GM12878 (cell line): Measurements from ENCODE around the gene DNAJC16. TPM values are rescaled to one million over a fixed set of nuclear protein-coding genes. Genes with fewer than 3 reads are reported as not detected.

Experiments
- ATAC-seq: fragments of 200-7000 bp; cut with Tn5 transposase; 3 replicates; pipeline ENCODE4 v1.9.1; 2020; ENCODE audit warnings: mild to moderate bottlenecking, moderate library complexity
- BruUV-seq: library from RNA; stranded (reverse); fragments of 400-500 nt; replicated peaks from 2 replicates; lab custom pipeline; 2021; lab: Mats Ljungman, UMichigan
- CTCF ChIA-PET: fragments of 300-600 bp; sonication (Branson Sonifier 250); formaldehyde crosslinking; extraction: SDS; loops from one replicate; lab custom pipeline; 2021; ENCODE audit warnings: inconsistent platforms; lab: Yijun Ruan, JAX
- POLR2A ChIA-PET: fragments of 350-600 bp; formaldehyde crosslinking; extraction: SDS; loops from one replicate; lab custom pipeline; 2021; ENCODE audit warnings: inconsistent platforms; lab: Charles Lee
- RAD21 ChIA-PET: fragments of 300-600 bp; sonication (Branson Sonifier 250); formaldehyde crosslinking; loops from one replicate; lab custom pipeline; 2023; ENCODE audit warnings: antibody characterized with exemption; ENCODE audit not compliant: unreplicated experiment; lab: Charles Lee
- SMC1A ChIA-PET: fragments of 300-600 bp; sonication (Branson Sonifier 250); formaldehyde crosslinking; loops from one replicate; lab custom pipeline; 2023; ENCODE audit not compliant: unreplicated experiment, uncharacterized antibody; lab: Charles Lee
- DNase-seq: peaks from one replicate; pipeline ENCODE4 v3.0.0-alpha.2; 2011; ENCODE audit warnings: low read depth, low spot score
- FAIRE-seq: peaks from 3 replicates; lab custom pipeline; 2011; peaks lifted over from hg19 to GRCh38; lab: Jason Lieb, UNC
- H2AFZ ChIP-seq: 2 replicates; pipeline ENCODE4 v1.6.0; 2011; ENCODE audit warnings: low read depth, low read length, control low read depth; ENCODE audit not compliant: control insufficient read depth
- H3K27ac ChIP-seq: 2 replicates; pipeline ENCODE4 v1.5.1; 2011; ENCODE audit warnings: control low read depth; ENCODE audit not compliant: control insufficient read depth, insufficient read depth
- H3K27me3 ChIP-seq, 2 experiments: replicated peaks in 1 of 2; 2 replicates each; pipeline versions ENCODE4 v1.6.0 to v1.6.1; 2011; ENCODE audit warnings: low read length in 1 of 2; ENCODE audit not compliant: control insufficient read depth in 2 of 2, insufficient read depth in 2 of 2
- H3K36me3 ChIP-seq, 2 experiments: 2 replicates each; pipeline ENCODE4 v1.5.1; 2011; ENCODE audit warnings: low read length in 1 of 2; ENCODE audit not compliant: control insufficient read depth in 2 of 2, insufficient read depth in 2 of 2
- H3K4me1 ChIP-seq: 2 replicates; pipeline ENCODE4 v1.6.1; 2011; ENCODE audit warnings: mild to moderate bottlenecking, low read length, moderate library complexity, mixed read lengths; ENCODE audit not compliant: control insufficient read depth, insufficient read depth
- H3K4me2 ChIP-seq: 2 replicates; pipeline ENCODE4 v1.6.0; 2011; ENCODE audit warnings: control low read depth; ENCODE audit not compliant: control insufficient read depth, insufficient read depth
- H3K4me3 ChIP-seq: fragments of 200-600 bp; sonication (generic); 2 replicates; pipeline ENCODE4 v1.5.1; 2016
- H3K79me2 ChIP-seq: 2 replicates; pipeline ENCODE4 v1.6.0; 2011; ENCODE audit warnings: low read length; ENCODE audit not compliant: control insufficient read depth, insufficient read depth
- H3K9ac ChIP-seq: 2 replicates; pipeline ENCODE4 v1.8.0; 2011; ENCODE audit warnings: low read length, control low read depth, mixed read lengths; ENCODE audit not compliant: control insufficient read depth, insufficient read depth
- H3K9me3 ChIP-seq: replicated peaks from 3 replicates; pipeline ENCODE4 v1.5.1; 2011; ENCODE audit warnings: mild to moderate bottlenecking, low read length; ENCODE audit not compliant: control insufficient read depth, insufficient read depth
- H4K20me1 ChIP-seq: 2 replicates; pipeline ENCODE4 v1.6.0; 2011; ENCODE audit not compliant: control insufficient read depth, insufficient read depth
- MTA3 ChIP-seq: IDR thresholded peaks from 2 replicates; pipeline ENCODE4 v1.6.1; 2012; ENCODE audit warnings: low read length, inconsistent platforms, borderline replicate concordance
- MYC ChIP-seq: IDR thresholded peaks from 2 replicates; pipeline ENCODE4 v1.6.1; 2011; ENCODE audit warnings: mild to moderate bottlenecking, low read length, moderate library complexity, inconsistent platforms; ENCODE audit not compliant: insufficient read depth, insufficient replicate concordance, insufficient read length, severe bottlenecking
- NFYB ChIP-seq: IDR thresholded peaks from 2 replicates; pipeline ENCODE4 v1.6.1; 2011; ENCODE audit warnings: low read depth, mild to moderate bottlenecking, low read length, improper control_type of control experiment, moderate library complexity; ENCODE audit not compliant: insufficient read depth
- PML ChIP-seq: IDR thresholded peaks from 2 replicates; pipeline ENCODE4 v1.6.1; 2012; ENCODE audit warnings: low read length, inconsistent platforms
- RCOR1 ChIP-seq: conservative IDR thresholded peaks from 2 replicates; pipeline ENCODE4 v1.6.1; 2012; ENCODE audit warnings: low read depth, low read length, improper control_type of control experiment
- SUZ12 ChIP-seq: fragments of 200-600 bp; sonication (generic); IDR thresholded peaks from one replicate; pipeline ENCODE4 v1.6.1; 2018; ENCODE audit warnings: antibody characterized with exemption, mild to moderate bottlenecking; ENCODE audit not compliant: unreplicated experiment
- ZNF207 ChIP-seq: fragments of 450-650 bp; IDR thresholded peaks from 2 replicates; pipeline ENCODE4 v1.6.1; 2014; ENCODE audit warnings: antibody characterized with exemption, mild to moderate bottlenecking, borderline replicate concordance
- whole genome bisulfite sequencing: methylation state at CpG from one replicate; pipeline ENCODE4 v1.1.6; 2016; ENCODE audit warnings: low lambda C conversion rate; ENCODE audit not compliant: insufficient replicate concordance, insufficient coverage; ENCODE audit errors: missing lambda C conversion rate; 5-methylcytosine and 5-hydroxymethylcytosine counted together
- in situ Hi-C: fragments of 300-500 bp; cut with MboI; formaldehyde crosslinking; loops from 9 replicates; pipeline ENCODE4 v1.14.3; 2018; ENCODE audit warnings: mixed read lengths
- intact Hi-C: fragments of 100-400 bp; cut with micrococcal nuclease; formaldehyde crosslinking; loops from one replicate; pipeline ENCODE4 v1.14.2; 2022; ENCODE audit not compliant: unreplicated experiment
- polyA plus RNA-seq, 11 experiments: library from polyadenylated mRNA; depleted of rRNA in 4 of 11; unstranded in 6 of 11; stranded (reverse) in 5 of 11; fragments of >200 nt; fragmentation: Nextera tagmentation in 4 of 11; fragmentation: Illumina TruSeq in 1 of 11; extraction: Ambion mirVana in 4 of 11; extraction: Trizol in 1 of 11; gene quantifications; 1 replicate in 1 of 11; 2 replicates in 10 of 11; pipeline versions ENCODE4 v1.2.1 to v1.2.3, GENCODE V29; 2011 to 2016; ENCODE audit warnings: inconsistent platforms in 2 of 11, missing spikeins in 2 of 11, low read depth in 1 of 11
- total RNA-seq, 4 experiments: library from RNA; depleted of rRNA in 3 of 4; stranded (reverse); fragments of >200 nt in 3 of 4; fragmentation: Illumina TruSeq in 1 of 4; extraction: Trizol in 1 of 4; gene quantifications; 2 replicates each; pipeline versions ENCODE4 v1.2.1 to v1.2.3, GENCODE V29; 2013 to 2021
- TF ChIP-seq, protein P1 (sequence below): fragments of 450-650 bp; IDR thresholded peaks from 2 replicates; pipeline ENCODE4 v1.6.1; 2014; ENCODE audit warnings: mild to moderate bottlenecking
- TF ChIP-seq, protein P2 (sequence below): fragments of 150-350 bp; IDR thresholded peaks from 2 replicates; pipeline ENCODE4 v1.6.1; 2016; ENCODE audit warnings: low read depth, low read length

The DNAJC16 gene
- total and polyA plus RNA-seq, 10 of the 15 experiments (the other 5 are each of a cell fraction or from before 2014, with no cell fraction given): 2.4 to 12.7 (median 7.8) TPM

DNA sequence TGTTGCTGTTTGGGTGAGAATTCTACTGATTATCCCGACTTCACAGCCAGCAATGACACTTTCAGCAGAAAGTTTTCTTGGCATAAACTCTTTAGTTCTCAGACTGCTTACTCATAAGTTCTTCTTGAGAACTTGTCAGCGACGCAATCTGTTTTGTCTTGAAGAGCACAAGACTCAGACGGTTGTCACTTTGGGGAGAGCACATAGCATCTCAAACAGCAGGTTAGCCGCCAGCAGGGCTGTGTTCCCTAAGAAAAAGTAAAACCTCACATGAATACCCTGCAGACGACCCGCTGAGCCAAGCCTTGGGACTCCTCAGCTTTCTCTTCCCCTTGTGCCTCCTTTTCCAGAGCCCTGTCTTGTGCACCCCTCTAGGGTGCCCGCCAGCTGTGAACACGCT, 46.8 kb downstream of the DNAJC16 start:
- WGBS: 96% methylated on average over 9 of the region's 9 CpGs
- no peaks in the 10 kb centered on the region for H3K79me2 ChIP-seq
- in situ Hi-C loops (no loop called here), intact Hi-C loops (no loop called here)
- ATAC-seq: no peak
- no peak overlapping the region for H3K27ac ChIP-seq
- no peak overlapping the region for H3K4me3 ChIP-seq
- H3K9me3 ChIP-seq: no peaks in the 10 kb centered on the region
- SMC1A ChIA-PET: interaction anchor here (1.6 kb wide), 1 partner anchor 49 kb away, joined by 3 read pairs; no protein-coding TSS in a partner anchor
- POLR2A ChIA-PET: no interaction called here
- peaks cover 0 to 3% of the 10 kb centered on the region in 2 experiments; a peak in 2 of 4 replicates for H3K36me3 ChIP-seq
- no peak for DNase-seq
- H3K9ac ChIP-seq: no peak overlapping the region
- H2AFZ ChIP-seq: no peak overlapping the region
- no peak overlapping the region for H3K4me2 ChIP-seq
- no peaks in the 10 kb centered on the region for H4K20me1 ChIP-seq
- RAD21 ChIA-PET: no interaction called here
- peaks cover 8% of the 10 kb centered on the region for H3K4me1 ChIP-seq
- no TSS peak for BruUV-seq
- no peak for FAIRE-seq
- TF ChIP-seq, protein P1, sequence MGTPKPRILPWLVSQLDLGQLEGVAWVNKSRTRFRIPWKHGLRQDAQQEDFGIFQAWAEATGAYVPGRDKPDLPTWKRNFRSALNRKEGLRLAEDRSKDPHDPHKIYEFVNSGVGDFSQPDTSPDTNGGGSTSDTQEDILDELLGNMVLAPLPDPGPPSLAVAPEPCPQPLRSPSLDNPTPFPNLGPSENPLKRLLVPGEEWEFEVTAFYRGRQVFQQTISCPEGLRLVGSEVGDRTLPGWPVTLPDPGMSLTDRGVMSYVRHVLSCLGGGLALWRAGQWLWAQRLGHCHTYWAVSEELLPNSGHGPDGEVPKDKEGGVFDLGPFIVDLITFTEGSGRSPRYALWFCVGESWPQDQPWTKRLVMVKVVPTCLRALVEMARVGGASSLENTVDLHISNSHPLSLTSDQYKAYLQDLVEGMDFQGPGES: no peak
- TF ChIP-seq, protein P2, sequence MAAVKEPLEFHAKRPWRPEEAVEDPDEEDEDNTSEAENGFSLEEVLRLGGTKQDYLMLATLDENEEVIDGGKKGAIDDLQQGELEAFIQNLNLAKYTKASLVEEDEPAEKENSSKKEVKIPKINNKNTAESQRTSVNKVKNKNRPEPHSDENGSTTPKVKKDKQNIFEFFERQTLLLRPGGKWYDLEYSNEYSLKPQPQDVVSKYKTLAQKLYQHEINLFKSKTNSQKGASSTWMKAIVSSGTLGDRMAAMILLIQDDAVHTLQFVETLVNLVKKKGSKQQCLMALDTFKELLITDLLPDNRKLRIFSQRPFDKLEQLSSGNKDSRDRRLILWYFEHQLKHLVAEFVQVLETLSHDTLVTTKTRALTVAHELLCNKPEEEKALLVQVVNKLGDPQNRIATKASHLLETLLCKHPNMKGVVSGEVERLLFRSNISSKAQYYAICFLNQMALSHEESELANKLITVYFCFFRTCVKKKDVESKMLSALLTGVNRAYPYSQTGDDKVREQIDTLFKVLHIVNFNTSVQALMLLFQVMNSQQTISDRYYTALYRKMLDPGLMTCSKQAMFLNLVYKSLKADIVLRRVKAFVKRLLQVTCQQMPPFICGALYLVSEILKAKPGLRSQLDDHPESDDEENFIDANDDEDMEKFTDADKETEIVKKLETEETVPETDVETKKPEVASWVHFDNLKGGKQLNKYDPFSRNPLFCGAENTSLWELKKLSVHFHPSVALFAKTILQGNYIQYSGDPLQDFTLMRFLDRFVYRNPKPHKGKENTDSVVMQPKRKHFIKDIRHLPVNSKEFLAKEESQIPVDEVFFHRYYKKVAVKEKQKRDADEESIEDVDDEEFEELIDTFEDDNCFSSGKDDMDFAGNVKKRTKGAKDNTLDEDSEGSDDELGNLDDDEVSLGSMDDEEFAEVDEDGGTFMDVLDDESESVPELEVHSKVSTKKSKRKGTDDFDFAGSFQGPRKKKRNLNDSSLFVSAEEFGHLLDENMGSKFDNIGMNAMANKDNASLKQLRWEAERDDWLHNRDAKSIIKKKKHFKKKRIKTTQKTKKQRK: no peak
- TF ChIP-seq ZNF207 (no peak), PML (no peak), RCOR1 (no peak), NFYB (no peak), MTA3 (no peak), SUZ12 (no peak), MYC (no peak)
- H3K27me3 ChIP-seq: no peaks in the 10 kb centered on the region
- CTCF ChIA-PET: no interaction called here
